ENCODE data around the gene MEX3A. TPM values are rescaled to one million over a fixed set of nuclear protein-coding genes. Genes with fewer than 3 reads are reported as not detected.

The MEX3A gene
- total and polyA plus RNA-seq, 2 experiments from 2014 or later: 18.5 to 38.1 TPM

- TF ChIP-seq ZNF462 (CRISPR knock-in tag; IDR thresholded peaks at IDR 0.05) (no peak), ZNF114 (CRISPR knock-in tag; IDR thresholded peaks at IDR 0.05) (no peak), NANOG (IDR thresholded peaks at IDR 0.05; ENCODE audit: borderline replicate concordance) (no peak)
Observed at GRCh38 chr1:156077430-156077760, 4.9 kb downstream of the MEX3A start (continued).

- H3K4me3 ChIP-seq: peak overlapping the region; percentile 54
- DNase-seq (ENCODE audit: low spot score) (peak; percentile 79), ATAC-seq (peak; percentile 24)
- peaks cover 77% of the 10 kb centered on the region for H3K4me1 Mint-ChIP-seq
- no peaks in the 10 kb centered on the region for H3K9me2 ChIP-seq (ENCODE audit: insufficient read depth)
- peaks cover 23% of the 10 kb centered on the region for H3K27me3 Mint-ChIP-seq (ENCODE audit: insufficient read depth, low read depth, poor library complexity)
- peak overlapping the region; percentile 96 for H3K4me3 Mint-ChIP-seq
- H3K36me3 ChIP-seq (ENCODE audit: insufficient read depth): no peaks in the 10 kb centered on the region; the same call in 1 of the 2 replicates
- H3K4me2 ChIP-seq: peak overlapping the region; percentile 99
- H3K79me2 ChIP-seq (replicated peaks; ENCODE audit: insufficient read depth): peaks cover 66% of the 10 kb centered on the region
- no peak overlapping the region for H2AFZ ChIP-seq
- peaks cover 3% of the 10 kb centered on the region; the same call in 1 of the 3 replicates for H3K9me3 Mint-ChIP-seq
- H3F3A ChIP-seq (replicated peaks; ENCODE audit: low read depth): peaks cover 51% of the 10 kb centered on the region
- peaks cover 60% of the 10 kb centered on the region for H3K36me3 Mint-ChIP-seq (ENCODE audit: low read depth)
- H3K27ac Mint-ChIP-seq: peak overlapping the region; percentile 71; the same call in 1 of the 2 replicates
- peaks cover 37% of the 10 kb centered on the region for H4K20me1 ChIP-seq (replicated peaks; ENCODE audit: insufficient read depth)
- no peaks in the 10 kb centered on the region for H3K27me3 ChIP-seq (ENCODE audit: insufficient read depth)
- H3K27ac ChIP-seq (ENCODE audit: low read depth): peak overlapping the region; percentile 83; the same call in 1 of the 2 replicates
- peaks cover 83% of the 10 kb centered on the region for H3K4me1 ChIP-seq (ENCODE audit: insufficient read depth)
- TF ChIP-seq EZH2 (IDR thresholded peaks at IDR 0.05; ENCODE audit: low read depth, unreplicated experiment) (no peak), POLR2AphosphoS5 (IDR thresholded peaks at IDR 0.05; ENCODE audit: low read depth) (peak; percentile 15; the same call in 1 of the 2 replicates)
- TF ChIP-seq, protein P1, sequence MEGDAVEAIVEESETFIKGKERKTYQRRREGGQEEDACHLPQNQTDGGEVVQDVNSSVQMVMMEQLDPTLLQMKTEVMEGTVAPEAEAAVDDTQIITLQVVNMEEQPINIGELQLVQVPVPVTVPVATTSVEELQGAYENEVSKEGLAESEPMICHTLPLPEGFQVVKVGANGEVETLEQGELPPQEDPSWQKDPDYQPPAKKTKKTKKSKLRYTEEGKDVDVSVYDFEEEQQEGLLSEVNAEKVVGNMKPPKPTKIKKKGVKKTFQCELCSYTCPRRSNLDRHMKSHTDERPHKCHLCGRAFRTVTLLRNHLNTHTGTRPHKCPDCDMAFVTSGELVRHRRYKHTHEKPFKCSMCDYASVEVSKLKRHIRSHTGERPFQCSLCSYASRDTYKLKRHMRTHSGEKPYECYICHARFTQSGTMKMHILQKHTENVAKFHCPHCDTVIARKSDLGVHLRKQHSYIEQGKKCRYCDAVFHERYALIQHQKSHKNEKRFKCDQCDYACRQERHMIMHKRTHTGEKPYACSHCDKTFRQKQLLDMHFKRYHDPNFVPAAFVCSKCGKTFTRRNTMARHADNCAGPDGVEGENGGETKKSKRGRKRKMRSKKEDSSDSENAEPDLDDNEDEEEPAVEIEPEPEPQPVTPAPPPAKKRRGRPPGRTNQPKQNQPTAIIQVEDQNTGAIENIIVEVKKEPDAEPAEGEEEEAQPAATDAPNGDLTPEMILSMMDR (conservative IDR thresholded peaks at IDR 0.05; ENCODE audit: low read depth in 2 of 2): no peak
Observed at GRCh38 chr1:156076609-156077429, 5.4 kb downstream of the MEX3A start.
